ENCODE results near the gene CSRP3. TPM values are rescaled to one million over a fixed set of nuclear protein-coding genes. Genes with fewer than 3 reads are reported as not detected.

CSRP3 gene
- total and polyA plus RNA-seq, 2 of the 4 experiments (the other 2 are of a cell fraction), result not detected

DNA sequence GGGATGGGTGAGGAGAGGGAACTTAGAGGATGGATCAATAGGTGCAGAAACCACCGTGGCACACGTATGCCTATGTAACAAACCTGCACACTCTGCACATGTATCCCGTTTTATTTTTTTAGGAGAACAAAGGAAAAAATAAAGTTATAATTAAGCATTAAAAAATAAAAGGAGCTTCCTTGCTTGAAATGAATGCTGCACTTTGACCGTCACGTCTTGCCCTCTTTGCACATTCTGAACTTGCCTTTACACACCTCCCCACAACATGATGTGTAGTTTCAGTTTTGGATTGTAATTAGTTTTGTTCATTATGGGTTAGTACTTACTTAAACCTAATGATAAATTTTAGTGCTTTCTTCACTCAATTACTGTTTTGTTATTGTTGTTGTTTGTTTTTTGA is 3.1 kb upstream of the CSRP3 start:
- ChIA-PET CTCF (no interaction called here), POLR2A (ENCODE audit: unreplicated experiment) (no interaction called here)
- no peak overlapping the region for H2BK15ac ChIP-seq (ENCODE audit: low read depth, low read length)
- H2BK5ac ChIP-seq (ENCODE audit: low read depth, low read length, poor library complexity, severe bottlenecking), result no peak overlapping the region
- H3K4me1 ChIP-seq (ENCODE audit: control insufficient read depth, insufficient read depth, low read length), result peaks cover 4% of the 10 kb centered on the region; the same call in 1 of the 2 replicates
- no peak overlapping the region for H2AK9ac ChIP-seq (replicated peaks; ENCODE audit: low read depth, low read length, poor library complexity)
- H3K9ac ChIP-seq (ENCODE audit: low read depth, low read length), result no peak overlapping the region
- no peak overlapping the region for H3K18ac ChIP-seq (ENCODE audit: low read depth, low read length)
- no peak overlapping the region for H2AK5ac ChIP-seq (ENCODE audit: low read depth, low read length)
- H4K8ac ChIP-seq (ENCODE audit: low read depth in 2 of 2, low read length in 2 of 2), result no peak overlapping the region
- no peak overlapping the region for H2BK20ac ChIP-seq (ENCODE audit: low read depth, low read length)
- no peaks in the 10 kb centered on the region for H3K9me1 ChIP-seq (ENCODE audit: insufficient read depth, low read length)
- H2BK120ac ChIP-seq (ENCODE audit: low read depth, low read length), result no peak overlapping the region
- no peak overlapping the region for H3K4me3 ChIP-seq (ENCODE audit: insufficient read depth, low read depth, low read length)
- no peaks in the 10 kb centered on the region for H3K36me3 ChIP-seq (ENCODE audit: control insufficient read depth, insufficient read depth, low read length)
- H4K20me1 ChIP-seq (ENCODE audit: insufficient read depth, low read length), result no peaks in the 10 kb centered on the region
- no peak overlapping the region for H3K56ac ChIP-seq (ENCODE audit: extremely low read depth, insufficient read depth, low read length)
- in situ Hi-C loops (cut with MboI; ENCODE audit: low sequenced_read_pairs) (no loop called here), intact Hi-C loops (cut with micrococcal nuclease) (no loop called here), dilution Hi-C loops (cut with HindIII; ENCODE audit: low sequenced_read_pairs, unreplicated experiment) (no loop called here)
- H3K23ac ChIP-seq (ENCODE audit: low read depth, low read length), result no peak overlapping the region
- H3K14ac ChIP-seq (replicated peaks; ENCODE audit: low read depth, low read length), result no peak overlapping the region
- H3K27me3 ChIP-seq (ENCODE audit: control insufficient read depth, insufficient read depth, low read length), result peaks cover 14% of the 10 kb centered on the region
- H3K79me1 ChIP-seq (ENCODE audit: low read depth in 1 of 2, low read length in 2 of 2), result no peaks in the 10 kb centered on the region
- no peaks in the 10 kb centered on the region for H3K9me3 ChIP-seq (ENCODE audit: control insufficient read depth, insufficient read depth, low read length)
- no peak overlapping the region for H3K4ac ChIP-seq (ENCODE audit: low read depth, low read length)
- H3K4me2 ChIP-seq (ENCODE audit: low read depth, low read length), result no peak overlapping the region
- H2AFZ ChIP-seq (replicated peaks; ENCODE audit: low read length, poor library complexity), result no peak overlapping the region
- H4K5ac ChIP-seq (ENCODE audit: low read depth, low read length), result no peak overlapping the region
- DNase-seq (no peak), ATAC-seq (ENCODE audit: low read depth) (no peak)
- no CpG with 5 or more reads among the region's 5 CpGs for WGBS, 2 experiments (ENCODE audit: extremely low coverage in 2 of 2, insufficient read length in 1 of 2)
- H4K91ac ChIP-seq (ENCODE audit: insufficient read depth, low read depth, low read length), result no peak overlapping the region
- no TSS peak for BruUV-seq (replicated peaks)
- no peak overlapping the region for H3K27ac ChIP-seq (ENCODE audit: insufficient read depth, low read length)
- no peak for TF ChIP-seq CTCF (conservative IDR thresholded peaks at IDR 0.05; ENCODE audit: low read depth, low read length)
- TF ChIP-seq MAFK (IDR thresholded peaks at IDR 0.05; ENCODE audit: low read depth, low read length), result no peak
- TF ChIP-seq RAD21 (IDR thresholded peaks at IDR 0.05; ENCODE audit: low read length), result no peak
- no peak for TF ChIP-seq RCOR1 (IDR thresholded peaks at IDR 0.05; ENCODE audit: insufficient replicate concordance, low read length)
- TF ChIP-seq SMC3 (IDR thresholded peaks at IDR 0.05; ENCODE audit: low read depth, low read length), result no peak
- TF ChIP-seq BHLHE40 (IDR thresholded peaks at IDR 0.05; ENCODE audit: low read depth, low read length), result no peak
- TF ChIP-seq FOS (IDR thresholded peaks at IDR 0.05; ENCODE audit: low read depth, low read length), result no peak
- TF ChIP-seq, protein P1, sequence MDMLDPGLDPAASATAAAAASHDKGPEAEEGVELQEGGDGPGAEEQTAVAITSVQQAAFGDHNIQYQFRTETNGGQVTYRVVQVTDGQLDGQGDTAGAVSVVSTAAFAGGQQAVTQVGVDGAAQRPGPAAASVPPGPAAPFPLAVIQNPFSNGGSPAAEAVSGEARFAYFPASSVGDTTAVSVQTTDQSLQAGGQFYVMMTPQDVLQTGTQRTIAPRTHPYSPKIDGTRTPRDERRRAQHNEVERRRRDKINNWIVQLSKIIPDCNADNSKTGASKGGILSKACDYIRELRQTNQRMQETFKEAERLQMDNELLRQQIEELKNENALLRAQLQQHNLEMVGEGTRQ (IDR thresholded peaks at IDR 0.05; ENCODE audit: low read depth, low read length), result no peak

Data from IMR-90 (cell line).